ENCODE measurements around the gene CACNA1F. TPM values are rescaled to one million over a fixed set of nuclear protein-coding genes. Genes with fewer than 3 reads are reported as not detected.

Gene CACNA1F
- total and polyA plus RNA-seq, 10 of the 15 experiments (the other 5 are each of a cell fraction or from before 2014, with no cell fraction given), result 0.01 to 0.32 (median 0.05) TPM; not detected in 5

DNA sequence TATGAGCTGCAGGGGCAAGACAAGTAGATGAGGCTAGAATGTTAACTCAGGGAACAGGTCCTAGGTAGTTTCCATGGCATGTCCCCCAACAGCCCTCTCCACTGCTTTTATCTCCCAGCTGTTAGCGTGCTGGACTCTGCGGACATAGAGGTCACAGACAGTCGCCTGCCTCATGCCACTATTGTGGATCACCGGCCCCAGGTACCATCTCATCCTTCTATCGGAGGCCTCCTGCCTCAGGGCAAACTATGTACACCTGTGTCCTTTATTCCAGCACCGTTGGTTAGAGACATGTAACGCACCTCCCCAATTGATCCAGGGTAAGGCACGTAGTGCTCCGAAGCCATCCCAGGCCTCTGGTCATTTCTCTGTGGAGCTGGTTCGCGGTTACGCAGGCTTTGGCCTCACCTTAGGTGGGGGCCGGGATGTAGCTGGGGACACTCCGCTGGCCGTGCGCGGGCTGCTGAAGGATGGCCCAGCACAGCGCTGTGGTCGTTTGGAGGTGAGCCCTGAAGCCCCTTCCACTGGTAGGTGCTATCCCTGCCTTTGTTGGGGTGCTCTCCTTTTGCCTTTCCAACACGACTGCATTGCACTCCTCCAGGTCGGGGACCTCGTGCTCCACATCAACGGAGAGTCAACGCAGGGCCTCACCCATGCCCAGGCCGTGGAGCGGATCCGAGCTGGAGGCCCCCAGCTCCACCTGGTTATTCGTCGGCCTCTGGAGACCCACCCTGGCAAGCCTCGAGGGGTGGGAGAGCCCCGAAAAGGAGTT lies 68.4 kb downstream of the CACNA1F start:
- WGBS (ENCODE audit: insufficient coverage, insufficient replicate concordance, low lambda C conversion rate, missing lambda C conversion rate), result 77% methylated on average over 25 of the region's 31 CpGs
- TF ChIP-seq FOXK2 (IDR thresholded peaks at IDR 0.05), result no peak
- TF ChIP-seq MXI1 (IDR thresholded peaks at IDR 0.05; ENCODE audit: low read depth, low read length), result no peak
- TF ChIP-seq KLF5 (IDR thresholded peaks at IDR 0.05; ENCODE audit: partially characterized antibody), result no peak
- TF ChIP-seq, protein P1, sequence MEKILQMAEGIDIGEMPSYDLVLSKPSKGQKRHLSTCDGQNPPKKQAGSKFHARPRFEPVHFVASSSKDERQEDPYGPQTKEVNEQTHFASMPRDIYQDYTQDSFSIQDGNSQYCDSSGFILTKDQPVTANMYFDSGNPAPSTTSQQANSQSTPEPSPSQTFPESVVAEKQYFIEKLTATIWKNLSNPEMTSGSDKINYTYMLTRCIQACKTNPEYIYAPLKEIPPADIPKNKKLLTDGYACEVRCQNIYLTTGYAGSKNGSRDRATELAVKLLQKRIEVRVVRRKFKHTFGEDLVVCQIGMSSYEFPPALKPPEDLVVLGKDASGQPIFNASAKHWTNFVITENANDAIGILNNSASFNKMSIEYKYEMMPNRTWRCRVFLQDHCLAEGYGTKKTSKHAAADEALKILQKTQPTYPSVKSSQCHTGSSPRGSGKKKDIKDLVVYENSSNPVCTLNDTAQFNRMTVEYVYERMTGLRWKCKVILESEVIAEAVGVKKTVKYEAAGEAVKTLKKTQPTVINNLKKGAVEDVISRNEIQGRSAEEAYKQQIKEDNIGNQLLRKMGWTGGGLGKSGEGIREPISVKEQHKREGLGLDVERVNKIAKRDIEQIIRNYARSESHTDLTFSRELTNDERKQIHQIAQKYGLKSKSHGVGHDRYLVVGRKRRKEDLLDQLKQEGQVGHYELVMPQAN (conservative IDR thresholded peaks at IDR 0.05), result no peak
- no peak for TF ChIP-seq POLR2AphosphoS2 (IDR thresholded peaks at IDR 0.05; ENCODE audit: low read depth, low read length)
- TF ChIP-seq ZZZ3 (IDR thresholded peaks at IDR 0.05; ENCODE audit: control insufficient read depth, insufficient read length, low read depth), result no peak
- TF ChIP-seq NBN (IDR thresholded peaks at IDR 0.05), result no peak
- no peak for TF ChIP-seq GABPA (IDR thresholded peaks at IDR 0.05; ENCODE audit: low read depth)
- no peak for TF ChIP-seq SREBF1 (IDR thresholded peaks at IDR 0.05; ENCODE audit: low read length)
- TF ChIP-seq SP1 (IDR thresholded peaks at IDR 0.05; ENCODE audit: low read depth, low read length), result no peak
- no peaks in the 10 kb centered on the region for H3K79me2 ChIP-seq (ENCODE audit: control insufficient read depth, insufficient read depth, low read length)
- intact Hi-C loops (cut with micrococcal nuclease; ENCODE audit: unreplicated experiment), result no loop called here
- H3K4me2 ChIP-seq (ENCODE audit: control insufficient read depth, insufficient read depth), result no peak overlapping the region
- no peak overlapping the region for H3K4me3 ChIP-seq
- no peaks in the 10 kb centered on the region for H3K27me3 ChIP-seq (replicated peaks in 1 of 2; ENCODE audit: control insufficient read depth in 2 of 2, insufficient read depth in 2 of 2, low read length in 1 of 2)
- ChIA-PET POLR2A (interaction anchor here (0.6 to 1.0 kb wide), 2 partner anchors 20 to 104 kb away, joined by 3 read pairs; no protein-coding TSS in a partner anchor), CTCF (interaction anchor here (0.9 to 5.2 kb wide), 7 partner anchors 9 to 85 kb away, joined by 3 to 57 read pairs (median 4); partner anchors contain the start of gene WDR45), SMC1A (ENCODE audit: uncharacterized antibody, unreplicated experiment) (interaction anchor here (0.8 kb wide), 2 partner anchors 20 to 26 kb away, joined by 3 to 4 read pairs; no protein-coding TSS in a partner anchor), RAD21 (ENCODE audit: unreplicated experiment) (interaction anchor here (1.5 kb wide), 1 partner anchor 26 kb away, joined by 7 read pairs; no protein-coding TSS in a partner anchor)
- ATAC-seq, result no peak
- H2AFZ ChIP-seq (ENCODE audit: control insufficient read depth, low read depth, low read length), result no peak overlapping the region
- no peaks in the 10 kb centered on the region; the same call in 2 of the 3 replicates for H3K9me3 ChIP-seq (replicated peaks; ENCODE audit: control insufficient read depth, insufficient read depth, low read length)
- in situ Hi-C loops (cut with MboI), result no loop called here
- H3K9ac ChIP-seq (ENCODE audit: control insufficient read depth, insufficient read depth, low read length), result no peak overlapping the region
- no TSS peak for BruUV-seq (replicated peaks)
- H3K4me1 ChIP-seq (ENCODE audit: control insufficient read depth, insufficient read depth, low read length), result peaks cover 9% of the 10 kb centered on the region
- no peak for DNase-seq (ENCODE audit: low read depth, low spot score)
- no peaks in the 10 kb centered on the region for H4K20me1 ChIP-seq (ENCODE audit: control insufficient read depth, insufficient read depth)
- no peaks in the 10 kb centered on the region for H3K36me3 ChIP-seq (ENCODE audit: control insufficient read depth in 2 of 2, insufficient read depth in 2 of 2, low read length in 1 of 2)
- no peak overlapping the region for H3K27ac ChIP-seq (ENCODE audit: control insufficient read depth, insufficient read depth)
- no peak for FAIRE-seq

All from GM12878 (cell line).